Naive thymus-derived CD4-positive, alpha-beta T cell (primary cell): ENCODE data around the gene PCSK4. TPM values are rescaled to one million over a fixed set of nuclear protein-coding genes. Genes with fewer than 3 reads are reported as not detected.

ENCODE experiments used
- ATAC-seq: fragments of 150-1000 bp; cut with Tn5 transposase; 2 replicates; pipeline ENCODE4 v1.10.0; 2021; ENCODE audit warnings: mild to moderate bottlenecking, moderate library complexity
- CTCF ChIA-PET: fragments of 350-600 bp; sonication (Branson Sonifier 250); formaldehyde crosslinking; loops from one replicate; lab custom pipeline; 2021; ENCODE audit warnings: antibody characterized with exemption; lab: Charles Lee
- POLR2A ChIA-PET: fragments of 350-600 bp; sonication (Branson Sonifier 250); formaldehyde crosslinking; loops from one replicate; lab custom pipeline; 2021; ENCODE audit warnings: antibody characterized with exemption, inconsistent platforms; lab: Charles Lee
- DNase-seq, 9 donors: peaks; one replicate each; pipeline versions ENCODE4 v3.0.0 to v3.0.0-alpha.2; 2020 to 2022; ENCODE audit warnings: mixed read lengths in 1 of 9
- H3K27ac ChIP-seq: one replicate; pipeline ENCODE4 v1.7.0; 2013; ENCODE audit warnings: mild to moderate bottlenecking, low read depth, low read length, moderate library complexity
- H3K27me3 ChIP-seq, 2 donors: one replicate each; pipeline ENCODE4 v1.7.0; 2013; ENCODE audit warnings: low read length in 2 of 2, mild to moderate bottlenecking in 2 of 2, moderate library complexity in 2 of 2; ENCODE audit not compliant: control insufficient read depth in 2 of 2, insufficient read depth in 2 of 2
- H3K36me3 ChIP-seq, 3 experiments: 1 replicate in 2 of 3; 2 replicates in 1 of 3; pipeline ENCODE4 v1.7.0; 2013; ENCODE audit warnings: low read length in 3 of 3, mild to moderate bottlenecking in 3 of 3, moderate library complexity in 1 of 3; ENCODE audit not compliant: insufficient read depth in 3 of 3, control insufficient read depth in 2 of 3
- H3K4me1 ChIP-seq, 2 donors: one replicate each; pipeline ENCODE4 v1.7.0; 2013; ENCODE audit warnings: low read length in 2 of 2, mild to moderate bottlenecking in 2 of 2, moderate library complexity in 1 of 2; ENCODE audit not compliant: control insufficient read depth in 2 of 2, insufficient read depth in 2 of 2
- H3K4me3 ChIP-seq: 2 replicates; pipeline ENCODE4 v1.7.0; 2013; ENCODE audit warnings: mild to moderate bottlenecking, low read length
- H3K9me3 ChIP-seq, 3 experiments: 1 replicate in 2 of 3; 2 replicates in 1 of 3; pipeline ENCODE4 v1.7.0; 2013; ENCODE audit warnings: low read length in 3 of 3; ENCODE audit not compliant: control insufficient read depth in 2 of 3
- H3K27ac Mint-ChIP-seq, 9 donors: one replicate each; pipeline ENCODE4 v1.8.0; 2020 to 2022; ENCODE audit warnings: mixed read lengths in 9 of 9, mild to moderate bottlenecking in 8 of 9, moderate library complexity in 5 of 9, inconsistent platforms in 2 of 9
- H3K27me3 Mint-ChIP-seq, 5 donors: one replicate each; pipeline ENCODE4 v1.8.0; 2021 to 2022; ENCODE audit warnings: mixed read lengths in 5 of 5, mild to moderate bottlenecking in 1 of 5
- H3K36me3 Mint-ChIP-seq, 5 donors: one replicate each; pipeline ENCODE4 v1.8.0; 2020 to 2022; ENCODE audit warnings: mixed read lengths in 5 of 5, mild to moderate bottlenecking in 3 of 5, inconsistent platforms in 1 of 5
- H3K4me1 Mint-ChIP-seq, 7 donors: one replicate each; pipeline ENCODE4 v1.8.0; 2020 to 2022; ENCODE audit warnings: mixed read lengths in 7 of 7, mild to moderate bottlenecking in 3 of 7, inconsistent platforms in 1 of 7
- H3K4me3 Mint-ChIP-seq, 10 donors: one replicate each; pipeline ENCODE4 v1.8.0; 2020 to 2022; ENCODE audit warnings: mild to moderate bottlenecking in 10 of 10, mixed read lengths in 10 of 10, moderate library complexity in 6 of 10, inconsistent platforms in 2 of 10
- H3K9me3 Mint-ChIP-seq, 11 donors: one replicate each; pipeline ENCODE4 v1.8.0; 2020 to 2022; ENCODE audit warnings: mixed read lengths in 11 of 11, mild to moderate bottlenecking in 4 of 11, inconsistent platforms in 1 of 11, moderate library complexity in 1 of 11
- intact Hi-C, 2 donors: fragments of 100-400 bp; cut with micrococcal nuclease; formaldehyde crosslinking; loops; one replicate each; pipeline ENCODE4 v1.15.1; 2023
- polyA plus RNA-seq, 2 donors: library from polyadenylated mRNA; unstranded; fragments of 300-500 nt; fragmentation: Illumina TruSeq; gene quantifications; one replicate each; pipeline ENCODE4 v1.2.3, GENCODE V29; 2021
- total RNA-seq, 6 experiments: library from RNA in 5 of 6; stranded (reverse) in 5 of 6; gene quantifications; 1 replicate in 5 of 6; 2 replicates in 1 of 6; pipeline ENCODE4 v1.2.3 and lab custom pipeline; 2021 to 2026

Gene PCSK4
- total and polyA plus RNA-seq, 7 experiments from 2014 or later = 0.64 to 10.8 (median 7.4) TPM

DNA sequence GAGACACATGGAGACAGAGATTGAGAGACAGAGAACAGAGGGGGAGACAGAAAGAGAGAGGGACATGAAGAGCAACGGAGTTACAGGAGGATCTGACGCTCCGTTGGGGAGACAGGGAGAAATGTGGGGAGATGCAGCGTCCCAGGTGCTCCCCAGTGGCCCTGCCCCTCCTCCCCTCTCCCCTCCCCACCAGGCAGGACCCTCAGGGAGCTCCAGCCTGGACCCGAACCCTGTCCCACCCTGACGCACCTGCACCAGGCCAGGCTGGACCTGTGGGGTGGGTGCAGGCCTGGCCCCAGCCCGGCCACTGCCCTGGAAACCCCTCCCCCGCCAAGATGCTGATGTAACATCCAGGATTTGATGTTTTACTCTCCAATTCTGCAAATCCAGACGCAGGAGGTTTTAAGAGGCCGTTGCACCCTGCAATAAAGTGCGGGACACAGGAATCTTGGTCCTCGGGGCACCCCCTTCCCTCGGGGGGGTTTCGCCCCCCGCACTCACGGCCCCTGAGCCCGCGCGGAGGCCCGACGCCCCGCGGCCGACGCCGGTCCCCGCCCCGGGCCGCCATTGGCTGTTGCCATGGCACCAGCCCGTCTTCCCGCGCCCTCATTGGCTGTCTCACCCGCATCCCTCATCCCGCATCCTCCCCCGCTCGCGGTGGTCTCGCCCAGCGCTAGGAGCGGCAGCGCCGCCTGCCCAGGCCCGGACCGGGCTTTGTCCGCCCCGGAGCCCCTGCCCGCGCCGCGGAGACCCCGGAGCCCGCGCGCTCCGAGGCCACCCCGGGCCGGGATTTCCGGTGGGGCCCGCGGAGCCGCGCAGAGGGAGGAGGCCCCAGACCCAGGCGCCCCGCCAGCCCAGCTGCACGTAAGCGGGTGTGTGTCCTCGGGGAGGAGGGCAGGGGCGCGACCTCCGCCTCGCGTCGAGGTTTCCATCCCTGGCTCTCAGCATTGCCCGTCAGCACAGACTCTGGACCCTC is 40.4 kb downstream of the PCSK4 start, which contains the start of gene APC2:
TSS of gene APC2 (plus strand) at position 655 of the 976 bp plus-strand sequence. CDS start 2,881 bp downstream, outside the sequence.
- Histone ChIP-seq H3K27me3 (peaks cover 12 to 52% of the 10 kb centered on the region in 2 donors), H3K9me3 (no peaks in the 10 kb centered on the region), H3K27ac (no peak within 1 kb of the TSS), H3K36me3 (no peaks in the 10 kb centered on the region), H3K4me3 (no peak within 1 kb of the TSS), H3K4me1 (peaks cover 2 to 9% of the 10 kb centered on the region in 2 donors)
- Mint-ChIP-seq H3K4me3 (peak within 1 kb of the TSS in 6 of 10 donors; percentile 29 to 60 (median 43)), H3K27me3 (peaks cover 36 to 70% (median 47%) of the 10 kb centered on the region in 5 donors), H3K4me1 (peaks cover 10 to 27% (median 19%) of the 10 kb centered on the region in 7 donors), H3K9me3 (peaks cover 0 to 4% (median 0%) of the 10 kb centered on the region in 11 donors), H3K36me3 (peaks cover 0 to 4% (median 0%) of the 10 kb centered on the region in 5 donors), H3K27ac (peak within 1 kb of the TSS in 2 of 9 donors; percentile 59 to 65)
- intact Hi-C loops = loop anchor here in 1 of 2 donors (10.0 kb wide), 1 partner anchor 65 kb away; the partner anchor contains the start of gene ADAMTSL5
- DNase-seq (peak in 3 of 9 donors; percentile 25 to 58 (median 35)), ATAC-seq (peak; percentile 25)
- ChIA-PET POLR2A (interaction anchor here (0.7 to 1.2 kb wide), 2 partner anchors 17 to 205 kb away, joined by 3 to 4 read pairs; no protein-coding TSS in a partner anchor), CTCF (no interaction called here)

DNA sequence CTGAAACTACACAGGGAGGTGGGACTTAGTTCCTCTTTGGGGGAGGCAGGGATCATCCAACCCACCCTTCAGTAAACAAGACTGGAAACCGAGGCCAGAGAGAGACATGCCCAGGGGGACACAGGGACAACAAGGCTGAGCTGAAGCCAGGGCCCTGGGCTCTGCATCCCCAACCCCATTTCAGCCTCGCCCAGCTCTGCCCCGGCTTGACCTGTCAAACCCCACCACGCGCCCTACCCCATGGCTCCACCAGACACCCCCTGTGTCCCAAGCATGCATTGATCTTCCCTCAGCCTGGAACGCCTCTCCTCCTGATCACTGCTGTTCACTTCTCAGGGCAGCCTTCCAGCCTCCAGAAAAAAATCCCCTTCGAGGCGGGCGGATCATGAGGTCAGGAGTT is 42.2 kb downstream of the PCSK4 start:
- Mint-ChIP-seq H3K27ac (peak overlapping the region in 1 of 9 donors; percentile 69), H3K27me3 (peaks cover 31 to 56% (median 38%) of the 10 kb centered on the region in 5 donors), H3K4me1 (peaks cover 13 to 22% (median 13%) of the 10 kb centered on the region in 7 donors), H3K36me3 (peaks cover 0 to 4% (median 0%) of the 10 kb centered on the region in 5 donors), H3K4me3 (peak overlapping the region in 4 of 10 donors; percentile 10 to 63 (median 21)), H3K9me3 (peaks cover 0 to 4% (median 0%) of the 10 kb centered on the region in 11 donors)
- intact Hi-C loops = loop anchor here in 1 of 2 donors (10.0 kb wide), 1 partner anchor 67 kb away; the partner anchor contains the start of gene ADAMTSL5
- POLR2A ChIA-PET = no interaction called here
- no peaks in the 10 kb centered on the region for H3K36me3 ChIP-seq
- no peak for ATAC-seq
- peaks cover 5 to 9% of the 10 kb centered on the region in 2 donors for H3K4me1 ChIP-seq
- H3K27ac ChIP-seq = no peak overlapping the region
- CTCF ChIA-PET = no interaction called here
- H3K4me3 ChIP-seq = no peak overlapping the region
- peaks cover 12 to 43% of the 10 kb centered on the region in 2 donors for H3K27me3 ChIP-seq
- DNase-seq = no peak
- H3K9me3 ChIP-seq = no peaks in the 10 kb centered on the region

DNA sequence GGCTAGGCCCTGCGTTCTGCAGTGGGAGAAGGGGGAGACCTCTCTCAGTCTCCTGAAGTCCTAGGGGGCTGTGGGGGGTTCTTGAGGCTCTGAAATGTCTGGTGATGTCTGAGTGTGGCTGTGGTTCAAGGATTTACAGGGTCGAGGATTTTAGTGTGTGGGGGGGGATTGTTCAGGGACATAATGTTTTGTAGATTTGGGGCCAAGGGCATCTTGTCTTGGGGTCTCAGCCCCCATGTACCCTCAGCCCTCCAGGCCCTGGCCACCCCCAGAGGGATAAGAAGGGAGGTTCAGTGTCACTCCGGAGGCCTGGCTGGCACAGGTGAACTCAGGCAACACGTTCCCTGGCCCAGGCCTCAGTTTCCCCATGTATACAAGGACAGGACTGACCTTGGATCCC is 42.6 kb downstream of the PCSK4 start:
- Mint-ChIP-seq H3K9me3 (peaks cover 0 to 4% (median 0%) of the 10 kb centered on the region in 11 donors), H3K27ac (peak overlapping the region in 1 of 9 donors; percentile 31)

DNA sequence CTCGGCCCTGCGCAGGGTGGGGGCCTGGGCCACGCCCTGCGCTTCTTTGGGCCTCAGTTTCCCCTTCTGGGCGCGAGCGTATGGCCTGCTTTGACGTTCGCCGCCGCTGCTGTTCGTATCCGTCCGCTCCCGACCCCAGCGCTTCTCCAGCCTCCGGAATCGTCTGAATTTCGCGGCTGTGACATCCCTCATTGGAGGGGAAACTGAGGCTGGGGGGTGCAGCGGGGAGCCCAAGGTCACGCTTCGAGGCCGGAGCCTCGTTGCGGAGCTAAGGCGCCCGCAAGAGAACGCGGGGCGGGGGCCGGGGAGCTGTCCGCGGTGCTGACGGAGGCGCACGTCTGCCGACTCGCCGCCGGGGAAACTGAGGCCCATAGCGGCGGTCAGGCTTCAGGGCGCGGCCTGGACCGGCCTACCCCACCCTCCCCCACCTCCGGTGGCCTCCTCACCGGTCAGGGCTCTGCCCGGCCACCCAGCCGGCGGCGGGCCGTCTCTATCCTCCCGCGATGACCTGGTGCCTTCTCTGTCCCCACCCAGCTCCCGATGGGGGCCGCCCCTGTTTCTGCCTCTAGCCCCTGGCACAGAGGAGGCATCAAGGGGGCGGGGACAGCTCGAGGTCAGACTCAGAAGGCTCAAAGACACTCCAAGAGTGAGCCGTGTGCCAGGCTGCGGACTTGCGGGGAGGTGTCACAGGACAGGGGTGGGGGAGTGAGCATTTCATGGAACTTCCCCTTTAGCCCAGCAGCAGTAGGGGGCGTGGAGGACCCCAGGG is 43.3 kb downstream of the PCSK4 start:
- DNase-seq (peak in 2 of 9 donors; percentile 57 to 58), ATAC-seq (no peak)
- CTCF ChIA-PET = no interaction called here
- Histone ChIP-seq H3K4me1 (peaks cover 5 to 9% of the 10 kb centered on the region in 2 donors), H3K27ac (no peak overlapping the region), H3K4me3 (no peak overlapping the region), H3K9me3 (no peaks in the 10 kb centered on the region), H3K27me3 (peaks cover 12 to 40% of the 10 kb centered on the region in 2 donors), H3K36me3 (peaks cover 0 to 7% (median 4%) of the 10 kb centered on the region in 3 experiments)
- Mint-ChIP-seq H3K4me3 (peak overlapping the region in 7 of 10 donors; percentile 38 to 71 (median 48)), H3K27me3 (peaks cover 31 to 47% (median 34%) of the 10 kb centered on the region in 5 donors), H3K4me1 (peaks cover 13 to 27% (median 15%) of the 10 kb centered on the region in 7 donors), H3K9me3 (peaks cover 0 to 4% (median 0%) of the 10 kb centered on the region in 11 donors), H3K36me3 (peaks cover 0 to 9% (median 0%) of the 10 kb centered on the region in 5 donors), H3K27ac (no peak overlapping the region)
- POLR2A ChIA-PET = interaction anchor here (0.6 kb wide), 1 partner anchor 114 kb away, joined by 3 read pairs; no protein-coding TSS in a partner anchor
- intact Hi-C loops = loop anchor here in 1 of 2 donors (10.0 kb wide), 1 partner anchor 68 kb away; the partner anchor contains the start of gene ADAMTSL5

More for the DNA sequence above, 42.6 kb downstream of the PCSK4 start:
- ATAC-seq = no peak
- Mint-ChIP-seq H3K4me1 (peaks cover 13 to 22% (median 15%) of the 10 kb centered on the region in 7 donors), H3K36me3 (peaks cover 0 to 4% (median 0%) of the 10 kb centered on the region in 5 donors), H3K4me3 (peak overlapping the region in 7 of 10 donors; percentile 1 to 63 (median 25)), H3K27me3 (peaks cover 31 to 51% (median 34%) of the 10 kb centered on the region in 5 donors)
- intact Hi-C loops = loop anchor here in 1 of 2 donors (10.0 kb wide), 1 partner anchor 67 kb away; the partner anchor contains the start of gene ADAMTSL5
- Histone ChIP-seq H3K4me3 (no peak overlapping the region), H3K27ac (no peak overlapping the region), H3K4me1 (peaks cover 5 to 9% of the 10 kb centered on the region in 2 donors), H3K9me3 (no peaks in the 10 kb centered on the region), H3K36me3 (peaks cover 0 to under 1% (median 0%) of the 10 kb centered on the region in 3 experiments), H3K27me3 (peaks cover 12 to 40% of the 10 kb centered on the region in 2 donors)
- POLR2A ChIA-PET = no interaction called here
- CTCF ChIA-PET = no interaction called here
- DNase-seq = no peak

GRCh38 chr19:1445932-1446712 is 44.0 kb downstream of the PCSK4 start:
- ATAC-seq (no peak), DNase-seq (no peak)
- POLR2A ChIA-PET = interaction anchor here (1.2 kb wide), 1 partner anchor 9 kb away, joined by 5 read pairs; no protein-coding TSS in a partner anchor
- Mint-ChIP-seq H3K9me3 (peaks cover 0 to 4% (median 0%) of the 10 kb centered on the region in 11 donors), H3K36me3 (peaks cover 0 to 14% (median 3%) of the 10 kb centered on the region in 5 donors), H3K4me1 (peaks cover 13 to 29% (median 17%) of the 10 kb centered on the region in 7 donors), H3K4me3 (peak overlapping the region in 2 of 10 donors; percentile 43 to 76), H3K27me3 (peaks cover 30 to 40% (median 33%) of the 10 kb centered on the region in 5 donors), H3K27ac (no peak overlapping the region)
- Histone ChIP-seq H3K9me3 (no peaks in the 10 kb centered on the region), H3K27ac (no peak overlapping the region), H3K4me1 (peaks cover 5 to 9% of the 10 kb centered on the region in 2 donors), H3K27me3 (peaks cover 12 to 34% of the 10 kb centered on the region in 2 donors), H3K36me3 (peaks cover 0 to 15% (median 11%) of the 10 kb centered on the region in 3 experiments), H3K4me3 (no peak overlapping the region)
- intact Hi-C loops = loop anchor here (1.0 to 10.0 kb wide), 4 partner anchors 24 to 69 kb away; partner anchors contain the start of genes ADAMTSL5 (in 2 of the 2) and PCSK4 (in 1 of the 2)
- CTCF ChIA-PET = interaction anchor here (1.6 kb wide), 1 partner anchor 20 kb away, joined by 4 read pairs; no protein-coding TSS in a partner anchor
